Left ventricle myocardium inferior (tissue), 1 donor: Measurements from ENCODE around the gene TM9SF1. TPM values are rescaled to one million over a fixed set of nuclear protein-coding genes. Genes with fewer than 3 reads are reported as not detected.

Source experiments
- DNase-seq: peaks from one replicate; pipeline ENCODE4 v3.0.0-alpha.2; 2020
- H3K27ac ChIP-seq: fragments of 200-600 bp; replicated peaks from 2 replicates; pipeline ENCODE4 v1.8.0; 2021
- H3K27me3 ChIP-seq: fragments of 200-600 bp; 2 replicates; pipeline ENCODE4 v1.8.0; 2021; ENCODE audit warnings: low read depth
- H3K36me3 ChIP-seq: fragments of 200-600 bp; 2 replicates; pipeline ENCODE4 v1.8.0; 2021
- H3K4me1 ChIP-seq: fragments of 200-600 bp; 2 replicates; pipeline ENCODE4 v1.8.0; 2021
- H3K4me3 ChIP-seq: fragments of 200-600 bp; 2 replicates; pipeline ENCODE4 v1.8.0; 2021; ENCODE audit warnings: mild to moderate bottlenecking, moderate library complexity
- H3K9me3 ChIP-seq: fragments of 200-600 bp; replicated peaks from 2 replicates; pipeline ENCODE4 v1.8.0; 2021
- CTCF ChIP-seq: fragments of 200-600 bp; IDR thresholded peaks from 2 replicates; pipeline ENCODE4 v1.8.0; 2021; ENCODE audit warnings: antibody characterized with exemption, mild to moderate bottlenecking, borderline replicate concordance
- intact Hi-C: fragments of 100-400 bp; cut with micrococcal nuclease; formaldehyde crosslinking; loops from one replicate; pipeline ENCODE4 v1.11.0; 2022
- long read RNA-seq: library from polyadenylated mRNA; unstranded; transcript quantifications from one replicate; pipeline ENCODE4 v2.0.0, GENCODE V29; 2021
- total RNA-seq: library from RNA; stranded (reverse); fragmentation: NEBNext Ultra II Directional; extraction: Animal tissue kit (Norgen Biotek cat#: 25700); gene quantifications from one replicate; pipeline ENCODE4 v1.2.1, GENCODE V29; 2021
- donor health status: DM: no; HTN: yes; CAD: no; lungs with severe emphysema.

TM9SF1 gene
- 22.2 TPM for total RNA-seq
- long read RNA-seq, transcript TM9SF1-201 (6 exons, 2,452 nt) = major isoform, 41 of 85 reads
- long read RNA-seq, partial matches to known transcripts = 28 of 85 reads
- long read RNA-seq, other reads (novel, unspliced or antisense) = 10 of 85 reads

- peak within 1 kb of the TSS; percentile 100 for H3K27ac ChIP-seq
- peaks cover 49% of the 10 kb centered on the region for H3K4me1 ChIP-seq
- DNase-seq = peak; percentile 92
- no peaks in the 10 kb centered on the region for H3K9me3 ChIP-seq
- peaks cover 35% of the 10 kb centered on the region for H3K36me3 ChIP-seq
- H3K4me3 ChIP-seq = peak within 1 kb of the TSS; percentile 100
- H3K27me3 ChIP-seq = no peaks in the 10 kb centered on the region
- intact Hi-C loops = no loop called here
- TF ChIP-seq CTCF = no peak
These were observed at the start of gene TM9SF1 for GRCh38 chr14:24195186-24196070. TSS of gene TM9SF1 (minus strand) at chr14:24195441. CDS start at chr14:24195019, 422 bp downstream.

GRCh38 chr14:24243336-24243836 lies 48.1 kb upstream of the TM9SF1 start:
- no peak for DNase-seq
- peak overlapping the region; percentile 98 for H3K27ac ChIP-seq
- peaks cover 47% of the 10 kb centered on the region for H3K4me1 ChIP-seq
- H3K36me3 ChIP-seq = peaks cover 31% of the 10 kb centered on the region
- H3K27me3 ChIP-seq = no peaks in the 10 kb centered on the region
- H3K4me3 ChIP-seq = peak overlapping the region; percentile 85
- no peaks in the 10 kb centered on the region for H3K9me3 ChIP-seq
- no peak for TF ChIP-seq CTCF
- intact Hi-C loops = no loop called here

GRCh38 chr14:24241829-24242443 lies 46.7 kb upstream of the TM9SF1 start:
- peak; percentile 91 for DNase-seq
- H3K27ac ChIP-seq = peak overlapping the region; percentile 98
- H3K4me1 ChIP-seq = peaks cover 62% of the 10 kb centered on the region
- peaks cover 45% of the 10 kb centered on the region for H3K36me3 ChIP-seq
- no peaks in the 10 kb centered on the region for H3K9me3 ChIP-seq
- H3K27me3 ChIP-seq = no peaks in the 10 kb centered on the region
- intact Hi-C loops = no loop called here
- H3K4me3 ChIP-seq = peak overlapping the region; percentile 85
- TF ChIP-seq CTCF = peak; percentile 78

- no peak for DNase-seq
- TF ChIP-seq CTCF = no peak
- peak overlapping the region; percentile 8 for H3K27ac ChIP-seq
- H3K9me3 ChIP-seq = no peaks in the 10 kb centered on the region
- peaks cover 62% of the 10 kb centered on the region for H3K4me1 ChIP-seq
- no peaks in the 10 kb centered on the region for H3K27me3 ChIP-seq
- intact Hi-C loops = no loop called here
- peak overlapping the region; percentile 85 for H3K4me3 ChIP-seq
- peaks cover 62% of the 10 kb centered on the region for H3K36me3 ChIP-seq
These were observed 45.1 kb upstream of the TM9SF1 start for GRCh38 chr14:24240110-24240918.

GRCh38 chr14:24238527-24239037 lies 43.3 kb upstream of the TM9SF1 start:
- Histone ChIP-seq H3K27me3 (no peaks in the 10 kb centered on the region), H3K27ac (no peak overlapping the region), H3K4me3 (no peak overlapping the region), H3K4me1 (peaks cover 76% of the 10 kb centered on the region), H3K36me3 (peaks cover 66% of the 10 kb centered on the region), H3K9me3 (no peaks in the 10 kb centered on the region)
- no peak for DNase-seq
- intact Hi-C loops = no loop called here
- no peak for TF ChIP-seq CTCF
